ENCODE results near the gene DRC3. TPM values are rescaled to one million over a fixed set of nuclear protein-coding genes. Genes with fewer than 3 reads are reported as not detected.
A peak's percentile ranks its signal among the peaks of the same experiment; 100 is the strongest.

Gene DRC3
- total RNA-seq, 1 experiment from 2014 or later: 1.6 TPM

DNA sequence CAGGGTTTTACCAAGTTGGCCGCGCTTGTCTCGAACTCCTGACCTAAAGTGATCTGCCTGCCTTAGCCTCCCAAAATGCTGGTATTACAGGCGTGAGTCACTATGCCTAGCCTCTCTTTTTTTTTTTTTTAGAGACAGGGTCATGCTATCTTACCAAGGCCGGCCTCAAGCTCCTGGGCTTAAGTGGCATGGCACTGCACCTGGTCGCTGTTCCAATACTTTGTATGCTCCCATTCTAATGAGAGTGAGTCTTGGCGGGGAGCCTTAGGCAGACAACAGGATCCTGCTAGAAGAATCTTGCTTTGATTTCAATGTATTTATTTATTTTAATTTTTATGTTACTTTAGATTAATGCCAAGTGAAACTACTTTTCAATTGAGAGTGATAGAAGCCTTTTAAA is 22.3 kb upstream of the DRC3 start:
- CTCF ChIA-PET: no interaction called here
- Mint-ChIP-seq H3K4me1 (ENCODE audit: low read depth, unreplicated experiment) (peaks cover 10% of the 10 kb centered on the region), H3K27ac (ENCODE audit: unreplicated experiment) (no peak overlapping the region), H3K4me3 (ENCODE audit: unreplicated experiment) (no peak overlapping the region), H3K27me3 (ENCODE audit: insufficient read depth, unreplicated experiment) (no peaks in the 10 kb centered on the region), H3K9me3 (ENCODE audit: unreplicated experiment) (no peaks in the 10 kb centered on the region), H3K36me3 (ENCODE audit: insufficient read depth, unreplicated experiment) (peaks cover 17% of the 10 kb centered on the region)
- Histone ChIP-seq H3K4me3 (ENCODE audit: low read depth, low read length) (no peak overlapping the region), H3K9me3 (no peaks in the 10 kb centered on the region), H3K27me3 (replicated peaks; ENCODE audit: control insufficient read depth, insufficient read depth, low read length) (no peaks in the 10 kb centered on the region), H3K36me3 (ENCODE audit: control insufficient read depth, insufficient read depth, low read length) (no peaks in the 10 kb centered on the region; the same call in 1 of the 2 replicates), H3K4me1 (peaks cover 21% of the 10 kb centered on the region)
- TF ChIP-seq, protein P1, sequence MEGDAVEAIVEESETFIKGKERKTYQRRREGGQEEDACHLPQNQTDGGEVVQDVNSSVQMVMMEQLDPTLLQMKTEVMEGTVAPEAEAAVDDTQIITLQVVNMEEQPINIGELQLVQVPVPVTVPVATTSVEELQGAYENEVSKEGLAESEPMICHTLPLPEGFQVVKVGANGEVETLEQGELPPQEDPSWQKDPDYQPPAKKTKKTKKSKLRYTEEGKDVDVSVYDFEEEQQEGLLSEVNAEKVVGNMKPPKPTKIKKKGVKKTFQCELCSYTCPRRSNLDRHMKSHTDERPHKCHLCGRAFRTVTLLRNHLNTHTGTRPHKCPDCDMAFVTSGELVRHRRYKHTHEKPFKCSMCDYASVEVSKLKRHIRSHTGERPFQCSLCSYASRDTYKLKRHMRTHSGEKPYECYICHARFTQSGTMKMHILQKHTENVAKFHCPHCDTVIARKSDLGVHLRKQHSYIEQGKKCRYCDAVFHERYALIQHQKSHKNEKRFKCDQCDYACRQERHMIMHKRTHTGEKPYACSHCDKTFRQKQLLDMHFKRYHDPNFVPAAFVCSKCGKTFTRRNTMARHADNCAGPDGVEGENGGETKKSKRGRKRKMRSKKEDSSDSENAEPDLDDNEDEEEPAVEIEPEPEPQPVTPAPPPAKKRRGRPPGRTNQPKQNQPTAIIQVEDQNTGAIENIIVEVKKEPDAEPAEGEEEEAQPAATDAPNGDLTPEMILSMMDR (IDR thresholded peaks at IDR 0.05; ENCODE audit: insufficient read depth in 1 of 2, low read depth in 1 of 2, low read length in 1 of 2, severe bottlenecking in 1 of 2, unreplicated experiment in 1 of 2): no peak
- no TSS peak for BruUV-seq (replicated peaks)
- DNase-seq: no peak
- POLR2A ChIA-PET: no interaction called here
- intact Hi-C loops (cut with micrococcal nuclease; ENCODE audit: unreplicated experiment): loop anchor here (2.0 kb wide), 1 partner anchor 82 kb away; no protein-coding TSS in a partner anchor

DNA sequence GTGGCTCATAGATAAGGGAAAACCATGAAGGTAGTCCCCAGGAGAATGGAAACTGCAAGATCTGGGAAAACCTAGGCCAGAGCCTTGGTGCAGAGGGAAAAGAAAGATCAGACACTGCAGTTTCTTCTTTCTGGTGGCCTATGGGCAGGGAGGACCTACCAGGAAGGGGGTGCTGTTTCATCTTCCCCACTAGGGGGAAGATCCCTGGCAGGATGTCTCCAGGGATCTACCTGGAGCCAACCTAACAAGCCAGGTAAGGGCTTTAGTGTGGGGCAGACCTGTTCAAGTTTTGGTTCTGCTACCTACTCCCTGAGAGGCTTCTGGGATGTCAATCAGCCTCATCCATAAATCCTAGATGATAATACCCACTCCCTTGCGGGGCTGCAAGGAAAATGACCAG is 21.9 kb upstream of the DRC3 start:
- CTCF ChIA-PET: no interaction called here
- Mint-ChIP-seq H3K4me3 (ENCODE audit: unreplicated experiment) (no peak overlapping the region), H3K27ac (ENCODE audit: unreplicated experiment) (no peak overlapping the region)

DNA sequence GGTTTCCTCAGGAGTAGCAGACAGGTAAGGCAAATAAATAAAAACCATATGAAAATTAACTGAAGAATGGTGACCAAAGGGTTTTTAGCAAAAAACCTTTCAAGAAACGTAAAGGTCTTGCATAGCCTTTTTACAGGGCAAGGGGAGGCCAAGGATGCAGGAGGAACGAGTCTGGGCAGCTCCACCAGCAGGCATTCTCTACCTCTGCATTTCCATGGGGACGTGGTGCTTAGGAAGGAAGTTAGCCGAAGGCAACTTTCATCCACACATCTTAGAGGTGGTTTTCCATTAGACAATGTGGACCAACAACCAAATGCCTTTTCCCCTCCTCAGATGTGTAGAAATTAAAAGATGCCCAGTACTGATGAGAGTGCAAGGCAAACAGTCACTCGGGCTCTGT is 21.1 kb upstream of the DRC3 start:
- Histone ChIP-seq H3K36me3 (ENCODE audit: control insufficient read depth, insufficient read depth, low read length) (no peaks in the 10 kb centered on the region; the same call in 1 of the 2 replicates), H3K4me3 (ENCODE audit: low read depth, low read length) (no peak overlapping the region), H3K27me3 (replicated peaks; ENCODE audit: control insufficient read depth, insufficient read depth, low read length) (no peaks in the 10 kb centered on the region), H3K9me3 (no peaks in the 10 kb centered on the region), H3K4me1 (peaks cover 9% of the 10 kb centered on the region)
- H3K27me3 Mint-ChIP-seq (ENCODE audit: insufficient read depth, unreplicated experiment): no peaks in the 10 kb centered on the region
- peaks cover 24% of the 10 kb centered on the region for H3K36me3 Mint-ChIP-seq (ENCODE audit: insufficient read depth, unreplicated experiment)
- intact Hi-C loops (cut with micrococcal nuclease; ENCODE audit: unreplicated experiment): loop anchor here (2.0 kb wide), 1 partner anchor 81 kb away; no protein-coding TSS in a partner anchor
- ChIA-PET POLR2A (no interaction called here), CTCF (interaction anchor here (1.0 kb wide), 1 partner anchor 32 kb away, joined by 3 read pairs; no protein-coding TSS in a partner anchor)
- H3K27ac Mint-ChIP-seq (ENCODE audit: unreplicated experiment): no peak overlapping the region
- BruUV-seq (replicated peaks): no TSS peak
- no peak overlapping the region for H3K4me3 Mint-ChIP-seq (ENCODE audit: unreplicated experiment)
- peaks cover 2% of the 10 kb centered on the region for H3K4me1 Mint-ChIP-seq (ENCODE audit: low read depth, unreplicated experiment)
- TF ChIP-seq, protein P1 (IDR thresholded peaks at IDR 0.05; ENCODE audit: insufficient read depth in 1 of 2, low read depth in 1 of 2, low read length in 1 of 2, severe bottlenecking in 1 of 2, unreplicated experiment in 1 of 2): no peak
- DNase-seq: no peak
- no peaks in the 10 kb centered on the region for H3K9me3 Mint-ChIP-seq (ENCODE audit: unreplicated experiment)

More for the DNA sequence above, 21.9 kb upstream of the DRC3 start:
- no peak overlapping the region for H3K4me3 ChIP-seq (ENCODE audit: low read depth, low read length)
- Mint-ChIP-seq H3K36me3 (ENCODE audit: insufficient read depth, unreplicated experiment) (peaks cover 22% of the 10 kb centered on the region), H3K4me1 (ENCODE audit: low read depth, unreplicated experiment) (peaks cover 9% of the 10 kb centered on the region), H3K9me3 (ENCODE audit: unreplicated experiment) (no peaks in the 10 kb centered on the region), H3K27me3 (ENCODE audit: insufficient read depth, unreplicated experiment) (no peaks in the 10 kb centered on the region)
- no peaks in the 10 kb centered on the region; the same call in 1 of the 2 replicates for H3K36me3 ChIP-seq (ENCODE audit: control insufficient read depth, insufficient read depth, low read length)
- no TSS peak for BruUV-seq (replicated peaks)
- TF ChIP-seq, protein P1 (IDR thresholded peaks at IDR 0.05; ENCODE audit: insufficient read depth in 1 of 2, low read depth in 1 of 2, low read length in 1 of 2, severe bottlenecking in 1 of 2, unreplicated experiment in 1 of 2): peak; percentile 44 to 72
- POLR2A ChIA-PET: no interaction called here
- no peaks in the 10 kb centered on the region for H3K9me3 ChIP-seq
- no peaks in the 10 kb centered on the region for H3K27me3 ChIP-seq (replicated peaks; ENCODE audit: control insufficient read depth, insufficient read depth, low read length)
- DNase-seq: peak in 1 of 2 experiments; percentile 56
- peaks cover 16% of the 10 kb centered on the region for H3K4me1 ChIP-seq
- intact Hi-C loops (cut with micrococcal nuclease; ENCODE audit: unreplicated experiment): loop anchor here (2.0 kb wide), 1 partner anchor 82 kb away; no protein-coding TSS in a partner anchor

Data from Caco-2 (cell line).